ENCODE data around the gene NRXN3. TPM values are rescaled to one million over a fixed set of nuclear protein-coding genes. Genes with fewer than 3 reads are reported as not detected.

The NRXN3 gene
- total RNA-seq, 1 experiment from 2014 or later = not detected

DNA sequence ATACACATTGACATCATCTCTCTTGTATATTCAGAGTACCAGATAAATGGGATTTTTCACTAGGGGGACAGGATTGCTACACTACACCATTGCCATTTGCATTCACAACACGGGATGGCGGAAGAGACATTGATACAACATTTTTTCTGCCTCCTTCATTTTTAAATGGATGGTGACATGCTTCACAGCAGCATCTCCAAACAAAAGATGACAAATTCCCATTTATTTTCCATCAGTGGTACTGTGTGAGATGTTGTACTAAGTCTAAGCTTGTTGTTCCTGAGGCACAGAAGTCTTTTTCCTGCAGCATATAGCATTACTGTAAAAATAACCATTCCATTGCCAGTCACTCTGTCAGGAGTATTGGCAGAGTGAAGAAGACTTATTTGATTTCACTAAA is 912.7 kb downstream of the NRXN3 start:
- H3K4me2 ChIP-seq (ENCODE audit: low read length) = no peak overlapping the region
- no peaks in the 10 kb centered on the region for H3K36me3 ChIP-seq (ENCODE audit: control insufficient read depth in 1 of 2, insufficient read depth in 2 of 2, low read length in 2 of 2)
- ChIA-PET POLR2A (no interaction called here), RAD21 (ENCODE audit: low non-redundant PET in 1 of 2, low total read pairs in 2 of 2, uncharacterized antibody in 2 of 2, unreplicated experiment in 2 of 2) (no interaction called here), CTCF (no interaction called here)
- intact Hi-C loops (cut with micrococcal nuclease) = no loop called here
- H3K4me1 ChIP-seq (ENCODE audit: control insufficient read depth in 1 of 2, insufficient read depth in 2 of 2, low read length in 2 of 2) = no peaks in the 10 kb centered on the region
- H3K27me3 ChIP-seq (ENCODE audit: insufficient read depth, low read length) = no peaks in the 10 kb centered on the region
- TF ChIP-seq SRF (IDR thresholded peaks at IDR 0.05; ENCODE audit: low read depth) (no peak), CTCF (IDR thresholded peaks at IDR 0.05 in 2 of 3, conservative IDR thresholded peaks at IDR 0.05 in 1 of 3; ENCODE audit: borderline replicate concordance in 1 of 3, insufficient read depth in 1 of 3, low read depth in 2 of 3, low read length in 2 of 3) (no peak), EZH2phosphoT487 (IDR thresholded peaks at IDR 0.05; ENCODE audit: borderline replicate concordance) (no peak), POLR2A (IDR thresholded peaks at IDR 0.05; ENCODE audit: borderline replicate concordance, extremely low read depth, insufficient read depth, insufficient read length) (no peak), RAD21 (IDR thresholded peaks at IDR 0.05; ENCODE audit: low read depth) (no peak), CBX3 (IDR thresholded peaks at IDR 0.05; ENCODE audit: low read depth) (no peak), SP1 (IDR thresholded peaks at IDR 0.05; ENCODE audit: low read depth) (no peak), FOSL1 (IDR thresholded peaks at IDR 0.05; ENCODE audit: low read depth) (no peak)
- TF ChIP-seq, protein P1, sequence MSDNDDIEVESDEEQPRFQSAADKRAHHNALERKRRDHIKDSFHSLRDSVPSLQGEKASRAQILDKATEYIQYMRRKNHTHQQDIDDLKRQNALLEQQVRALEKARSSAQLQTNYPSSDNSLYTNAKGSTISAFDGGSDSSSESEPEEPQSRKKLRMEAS (IDR thresholded peaks at IDR 0.05) = no peak
- TF ChIP-seq, protein P2, sequence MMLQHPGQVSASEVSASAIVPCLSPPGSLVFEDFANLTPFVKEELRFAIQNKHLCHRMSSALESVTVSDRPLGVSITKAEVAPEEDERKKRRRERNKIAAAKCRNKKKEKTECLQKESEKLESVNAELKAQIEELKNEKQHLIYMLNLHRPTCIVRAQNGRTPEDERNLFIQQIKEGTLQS (IDR thresholded peaks at IDR 0.05) = no peak
- H4K20me1 ChIP-seq (ENCODE audit: insufficient read depth) = no peaks in the 10 kb centered on the region
- no peak for ATAC-seq
- H3K4me3 ChIP-seq (replicated peaks in 1 of 2; ENCODE audit: low read depth in 1 of 2, low read length in 2 of 2) = no peak overlapping the region
- H3K9me2 ChIP-seq (ENCODE audit: insufficient read depth) = no peaks in the 10 kb centered on the region
- no peak overlapping the region for H2AFZ ChIP-seq (ENCODE audit: low read depth, low read length, poor library complexity, severe bottlenecking)
- H3K27ac ChIP-seq (ENCODE audit: low read depth, low read length) = no peak overlapping the region
- no TSS peak for BruUV-seq (replicated peaks)
- H3K9ac ChIP-seq (ENCODE audit: low read length) = no peak overlapping the region
- H3K79me2 ChIP-seq (ENCODE audit: insufficient read depth, low read length) = no peaks in the 10 kb centered on the region
- DNase-seq (ENCODE audit: low read depth, low spot score) = no peak
- H3K9me3 ChIP-seq (ENCODE audit: control insufficient read depth in 1 of 2, insufficient read depth in 1 of 2, low read depth in 1 of 2, low read length in 2 of 2) = peaks cover 0 to 15% of the 10 kb centered on the region in 2 experiments; a peak in 2 of 4 replicates

All from HCT116 (cell line).